Activated T-cell treated with anti-CD3 and anti-CD28 coated beads, Interleukin-2, amount 50 U/mL, for 24 hours (primary cell): Measurements from ENCODE around the gene ALK.

Source experiments
- DNase-seq: peaks from one replicate; pipeline ENCODE4 v3.0.0-alpha.2; 2020
- H3K27ac Mint-ChIP-seq: 2 replicates; pipeline ENCODE4 v1.8.0; 2020; ENCODE audit warnings: mild to moderate bottlenecking, mixed read lengths
- H3K27me3 Mint-ChIP-seq: 2 replicates; pipeline ENCODE4 v1.8.0; 2020; ENCODE audit warnings: mixed read lengths
- H3K36me3 Mint-ChIP-seq: 2 replicates; pipeline ENCODE4 v1.8.0; 2020; ENCODE audit warnings: low read depth, mixed read lengths
- H3K4me1 Mint-ChIP-seq: 2 replicates; pipeline ENCODE4 v1.8.0; 2020; ENCODE audit warnings: low read depth, mixed read lengths
- H3K4me3 Mint-ChIP-seq: 2 replicates; pipeline ENCODE4 v1.8.0; 2020; ENCODE audit warnings: mild to moderate bottlenecking, moderate library complexity, mixed read lengths
- H3K9me3 Mint-ChIP-seq: 2 replicates; pipeline ENCODE4 v1.8.0; 2020; ENCODE audit warnings: mixed read lengths

ALK gene

DNA sequence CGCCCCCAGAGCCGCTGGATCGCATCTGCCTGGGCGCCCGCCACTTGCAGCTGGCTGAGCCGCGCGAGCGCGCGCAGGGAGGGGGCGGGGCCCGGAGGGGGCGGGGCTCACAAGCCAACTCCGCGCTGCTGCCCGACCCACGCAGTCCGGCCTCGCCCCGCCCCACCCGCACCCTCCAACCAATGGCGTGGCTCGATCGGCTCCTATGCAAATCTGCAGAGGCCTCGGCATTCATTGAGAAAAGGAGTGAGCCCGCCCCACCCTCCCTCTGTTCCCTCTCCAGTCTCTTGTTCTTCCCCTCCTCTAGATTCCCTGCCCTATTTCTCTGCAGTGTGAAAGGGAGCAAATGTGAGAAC is at the start of gene ALK:
TSS of gene ALK (minus strand) at position 27 of the 356 bp plus-strand sequence. CDS start 927 bp downstream, outside the sequence.
- peaks cover 78% of the 10 kb centered on the region for H3K27me3 Mint-ChIP-seq
- H3K36me3 Mint-ChIP-seq = no peaks in the 10 kb centered on the region
- H3K9me3 Mint-ChIP-seq = no peaks in the 10 kb centered on the region
- no peak within 1 kb of the TSS for H3K27ac Mint-ChIP-seq
- DNase-seq = peak; percentile 68
- peak within 1 kb of the TSS; percentile 46 for H3K4me3 Mint-ChIP-seq
- peaks cover 13% of the 10 kb centered on the region for H3K4me1 Mint-ChIP-seq

- DNase-seq = no peak
- no peak overlapping the region for H3K27ac Mint-ChIP-seq
- H3K36me3 Mint-ChIP-seq = no peaks in the 10 kb centered on the region
- peaks cover 20% of the 10 kb centered on the region for H3K27me3 Mint-ChIP-seq
- no peaks in the 10 kb centered on the region for H3K4me1 Mint-ChIP-seq
- H3K4me3 Mint-ChIP-seq = no peak overlapping the region
- H3K9me3 Mint-ChIP-seq = no peaks in the 10 kb centered on the region
Measured at GRCh38 chr2:29966266-29966665, 44.9 kb upstream of the ALK start.

- Mint-ChIP-seq H3K9me3 (no peaks in the 10 kb centered on the region), H3K4me3 (no peak overlapping the region), H3K27me3 (peaks cover 18% of the 10 kb centered on the region)
Measured at GRCh38 chr2:29963972-29964570, 42.7 kb upstream of the ALK start.

DNA sequence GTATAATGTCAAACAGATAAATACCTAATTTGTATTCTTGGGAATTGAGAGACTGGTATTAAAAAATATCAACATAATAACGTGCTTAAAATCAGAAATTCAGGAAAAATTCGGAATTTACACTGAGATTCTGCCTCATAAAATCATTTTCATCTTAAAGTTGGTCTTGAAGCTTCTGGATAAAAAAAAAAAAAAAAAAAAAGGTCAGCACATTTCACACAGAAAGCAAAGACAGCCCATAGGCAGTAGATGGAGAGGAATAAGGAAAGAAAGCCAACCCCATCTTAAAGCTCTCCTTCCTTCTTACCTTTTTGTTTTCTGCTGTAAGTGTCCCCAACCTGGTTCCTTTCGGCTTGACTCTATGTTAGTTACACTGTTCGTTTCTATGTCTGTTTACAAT is 41.5 kb upstream of the ALK start:
- H3K27me3 Mint-ChIP-seq = peaks cover 30% of the 10 kb centered on the region
- H3K4me3 Mint-ChIP-seq = no peak overlapping the region
- no peak for DNase-seq
- no peak overlapping the region for H3K27ac Mint-ChIP-seq
- no peaks in the 10 kb centered on the region for H3K4me1 Mint-ChIP-seq
- H3K9me3 Mint-ChIP-seq = no peaks in the 10 kb centered on the region
- H3K36me3 Mint-ChIP-seq = no peaks in the 10 kb centered on the region

More at GRCh38 chr2:29963972-29964570, 42.7 kb upstream of the ALK start:
- no peak for DNase-seq
- Mint-ChIP-seq H3K4me1 (no peaks in the 10 kb centered on the region), H3K36me3 (no peaks in the 10 kb centered on the region), H3K27ac (no peak overlapping the region)

DNA sequence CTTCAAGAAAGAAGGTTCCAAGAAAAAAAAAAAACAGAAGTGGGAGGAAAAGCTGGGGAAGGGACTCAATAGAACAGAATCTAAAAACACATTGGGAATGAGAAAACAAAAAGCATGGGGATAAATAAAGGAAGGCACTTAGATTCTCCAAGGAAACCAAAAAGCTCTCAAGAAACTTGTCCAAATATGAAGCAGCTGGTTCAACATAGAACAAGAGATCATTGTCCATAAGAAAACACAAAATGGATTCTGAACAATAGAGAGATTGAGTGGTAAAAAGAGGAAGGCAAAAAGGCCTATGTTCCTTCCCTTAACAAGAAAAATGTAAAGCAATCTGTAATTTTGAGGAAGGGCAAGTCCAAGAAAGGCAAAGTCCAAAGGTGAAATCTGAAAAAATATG is 32.9 kb upstream of the ALK start:
- peaks cover 43% of the 10 kb centered on the region for H3K27me3 Mint-ChIP-seq
- no peaks in the 10 kb centered on the region for H3K36me3 Mint-ChIP-seq
- DNase-seq = no peak
- no peaks in the 10 kb centered on the region for H3K9me3 Mint-ChIP-seq
- H3K4me3 Mint-ChIP-seq = no peak overlapping the region
- H3K4me1 Mint-ChIP-seq = no peaks in the 10 kb centered on the region
- no peak overlapping the region for H3K27ac Mint-ChIP-seq

GRCh38 chr2:29952973-29953372 is 31.6 kb upstream of the ALK start:
- H3K36me3 Mint-ChIP-seq = no peaks in the 10 kb centered on the region
- H3K4me3 Mint-ChIP-seq = no peak overlapping the region
- no peaks in the 10 kb centered on the region for H3K4me1 Mint-ChIP-seq
- H3K27me3 Mint-ChIP-seq = peaks cover 31% of the 10 kb centered on the region
- H3K9me3 Mint-ChIP-seq = no peaks in the 10 kb centered on the region
- no peak overlapping the region for H3K27ac Mint-ChIP-seq
- DNase-seq = no peak

GRCh38 chr2:29951576-29951975 is 30.2 kb upstream of the ALK start:
- Mint-ChIP-seq H3K4me1 (no peaks in the 10 kb centered on the region), H3K9me3 (no peaks in the 10 kb centered on the region), H3K27ac (no peak overlapping the region), H3K4me3 (no peak overlapping the region), H3K27me3 (peaks cover 24% of the 10 kb centered on the region), H3K36me3 (no peaks in the 10 kb centered on the region)
- no peak for DNase-seq

DNA sequence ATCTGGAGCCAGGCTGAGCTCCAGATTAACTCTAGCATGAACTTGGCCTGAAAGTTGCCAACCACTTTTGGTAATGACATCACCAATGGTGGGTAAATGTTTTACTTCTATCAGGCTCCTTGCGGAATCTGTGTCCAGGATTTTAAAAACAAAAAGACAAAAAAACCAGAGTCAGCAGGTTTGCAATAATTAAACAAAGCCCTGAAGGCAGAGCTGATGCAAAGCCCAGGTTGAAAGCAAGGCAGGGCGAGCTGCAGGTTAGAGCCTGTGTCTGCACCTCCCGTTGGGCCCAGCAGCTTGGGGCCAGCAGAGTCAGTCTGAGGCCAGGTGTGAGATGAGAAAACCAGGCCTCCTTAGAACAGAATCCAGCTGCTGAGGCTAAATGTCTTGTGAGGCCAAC is 29.1 kb upstream of the ALK start:
- H3K36me3 Mint-ChIP-seq = no peaks in the 10 kb centered on the region
- peaks cover 2% of the 10 kb centered on the region for H3K9me3 Mint-ChIP-seq
- no peak overlapping the region for H3K27ac Mint-ChIP-seq
- no peak overlapping the region for H3K4me3 Mint-ChIP-seq
- peaks cover 20% of the 10 kb centered on the region for H3K27me3 Mint-ChIP-seq
- no peaks in the 10 kb centered on the region for H3K4me1 Mint-ChIP-seq
- DNase-seq = no peak

DNA sequence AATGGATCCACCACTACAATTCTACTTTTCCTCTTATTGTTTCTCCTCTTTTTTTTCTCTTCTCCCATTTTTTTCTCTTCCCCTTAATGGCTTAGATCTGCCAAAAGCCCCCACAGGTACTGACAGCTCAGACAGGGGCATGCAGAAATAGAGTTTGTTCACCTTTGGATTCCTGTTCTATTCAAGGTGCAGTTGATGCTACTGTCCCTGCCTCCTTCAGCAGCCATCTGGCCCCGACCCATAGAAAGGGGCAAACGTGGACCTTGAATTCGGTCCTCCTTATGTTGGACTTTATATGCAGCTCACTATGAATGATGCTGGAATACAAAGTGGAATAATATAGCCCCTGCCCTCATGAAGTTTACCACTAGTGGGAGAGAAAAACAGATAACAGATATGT is 27.7 kb upstream of the ALK start:
- Mint-ChIP-seq H3K27me3 (peaks cover 18% of the 10 kb centered on the region), H3K9me3 (peaks cover 5% of the 10 kb centered on the region), H3K36me3 (no peaks in the 10 kb centered on the region), H3K4me3 (no peak overlapping the region), H3K4me1 (no peaks in the 10 kb centered on the region), H3K27ac (no peak overlapping the region)
- DNase-seq = no peak

GRCh38 chr2:29946505-29946904 is 25.1 kb upstream of the ALK start:
- Mint-ChIP-seq H3K9me3 (peaks cover 5% of the 10 kb centered on the region), H3K36me3 (no peaks in the 10 kb centered on the region), H3K4me3 (no peak overlapping the region), H3K4me1 (no peaks in the 10 kb centered on the region), H3K27ac (no peak overlapping the region), H3K27me3 (peaks cover 5% of the 10 kb centered on the region)
- no peak for DNase-seq

DNA sequence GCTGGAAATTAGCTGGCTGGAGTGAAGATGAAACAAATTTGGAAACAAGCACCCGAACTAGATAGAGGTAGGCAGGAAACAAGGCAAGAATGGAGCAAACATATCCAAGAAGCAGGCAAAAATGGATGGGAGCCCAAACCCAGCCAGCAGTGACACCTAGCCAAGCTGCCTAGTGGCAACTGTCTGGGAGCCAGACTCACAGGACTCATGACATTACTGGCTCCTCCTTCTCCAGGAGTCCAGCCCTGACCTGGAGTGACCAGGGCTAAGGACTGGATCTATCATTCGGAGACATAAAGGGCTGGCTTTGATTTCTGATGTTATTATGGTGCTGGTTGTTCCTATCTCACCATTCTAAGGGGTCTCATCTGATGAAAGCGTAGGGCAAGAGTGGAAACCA is 21.3 kb upstream of the ALK start:
- Mint-ChIP-seq H3K36me3 (no peaks in the 10 kb centered on the region), H3K9me3 (peaks cover 5% of the 10 kb centered on the region), H3K27me3 (peaks cover 8% of the 10 kb centered on the region), H3K4me3 (no peak overlapping the region), H3K27ac (no peak overlapping the region), H3K4me1 (no peaks in the 10 kb centered on the region)
- DNase-seq = no peak

- no peak for DNase-seq
- peaks cover 5% of the 10 kb centered on the region for H3K9me3 Mint-ChIP-seq
- no peak overlapping the region for H3K4me3 Mint-ChIP-seq
- no peak overlapping the region for H3K27ac Mint-ChIP-seq
- no peaks in the 10 kb centered on the region for H3K4me1 Mint-ChIP-seq
- peaks cover 14% of the 10 kb centered on the region for H3K27me3 Mint-ChIP-seq
- H3K36me3 Mint-ChIP-seq = no peaks in the 10 kb centered on the region
Measured at GRCh38 chr2:29940706-29941105, 19.3 kb upstream of the ALK start.

DNA sequence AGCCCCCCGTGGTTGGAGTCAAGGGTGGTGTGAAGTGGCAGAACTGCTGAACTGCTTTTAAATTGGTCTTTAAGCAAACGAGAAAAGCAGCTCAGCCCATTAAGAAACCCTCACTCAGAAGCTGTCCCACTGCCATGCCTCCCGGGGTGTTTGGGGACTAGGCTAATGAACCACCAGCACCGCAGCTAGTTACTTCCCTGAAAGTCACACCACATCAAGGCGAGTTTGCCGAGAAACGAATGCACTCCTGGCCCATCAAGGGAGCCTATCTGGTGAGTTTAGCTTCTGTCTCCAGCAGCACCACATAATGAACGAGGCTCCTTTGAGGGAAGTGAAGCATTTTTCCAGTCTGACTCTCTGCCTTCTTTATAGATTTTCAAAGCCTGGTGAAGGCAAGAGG is 14.6 kb upstream of the ALK start:
- H3K4me1 Mint-ChIP-seq = no peaks in the 10 kb centered on the region
- no peak overlapping the region for H3K27ac Mint-ChIP-seq
- H3K36me3 Mint-ChIP-seq = no peaks in the 10 kb centered on the region
- H3K9me3 Mint-ChIP-seq = no peaks in the 10 kb centered on the region
- DNase-seq = no peak
- peaks cover 23% of the 10 kb centered on the region for H3K27me3 Mint-ChIP-seq
- no peak overlapping the region for H3K4me3 Mint-ChIP-seq

- Mint-ChIP-seq H3K36me3 (no peaks in the 10 kb centered on the region), H3K9me3 (no peaks in the 10 kb centered on the region), H3K27me3 (peaks cover 24% of the 10 kb centered on the region), H3K27ac (no peak overlapping the region), H3K4me1 (no peaks in the 10 kb centered on the region), H3K4me3 (no peak overlapping the region)
- DNase-seq = no peak
Measured at GRCh38 chr2:29931818-29932217, 10.4 kb upstream of the ALK start.

- no peak overlapping the region for H3K4me3 Mint-ChIP-seq
Measured at GRCh38 chr2:29923110-29923721, 1.8 kb upstream of the ALK start.

GRCh38 chr2:29922605-29923004 is 1.2 kb upstream of the ALK start:
- H3K27me3 Mint-ChIP-seq = peaks cover 70% of the 10 kb centered on the region
- no peak for DNase-seq
- no peak overlapping the region for H3K4me3 Mint-ChIP-seq
- H3K27ac Mint-ChIP-seq = no peak overlapping the region
- no peaks in the 10 kb centered on the region for H3K36me3 Mint-ChIP-seq
- H3K4me1 Mint-ChIP-seq = peaks cover 13% of the 10 kb centered on the region
- no peaks in the 10 kb centered on the region for H3K9me3 Mint-ChIP-seq

More at GRCh38 chr2:29923110-29923721, 1.8 kb upstream of the ALK start:
- no peaks in the 10 kb centered on the region for H3K9me3 Mint-ChIP-seq
- DNase-seq = peak; percentile 43
- H3K27ac Mint-ChIP-seq = no peak overlapping the region
- peaks cover 67% of the 10 kb centered on the region for H3K27me3 Mint-ChIP-seq
- H3K36me3 Mint-ChIP-seq = no peaks in the 10 kb centered on the region
- peaks cover 13% of the 10 kb centered on the region for H3K4me1 Mint-ChIP-seq
